ENCODE results near the gene LY6G6D. TPM values are rescaled to one million over a fixed set of nuclear protein-coding genes. Genes with fewer than 3 reads are reported as not detected.
A peak's percentile ranks its signal among the peaks of the same experiment; 100 is the strongest.

The LY6G6D gene
- total RNA-seq, 1 experiment from 2014 or later: not detected

GRCh38 chr6:31707701-31708100 is 7.4 kb upstream of the LY6G6D start:
- peaks cover 1% of the 10 kb centered on the region for H3K23me2 ChIP-seq (ENCODE audit: insufficient read length, low read depth, low read length, poor library complexity, severe bottlenecking)
- no peaks in the 10 kb centered on the region for H3K79me2 ChIP-seq (ENCODE audit: insufficient read depth, low read length)
- no peak overlapping the region for H3K14ac ChIP-seq (ENCODE audit: insufficient read depth, low read length)
- no peaks in the 10 kb centered on the region for H3K9me3 ChIP-seq (ENCODE audit: control insufficient read depth, low read depth, low read length)
- H3T11ph ChIP-seq (ENCODE audit: low read length): no peak overlapping the region
- peaks cover 14 to 19% of the 10 kb centered on the region in 2 experiments for H3K4me1 Mint-ChIP-seq
- H3K79me1 ChIP-seq (ENCODE audit: insufficient read depth, low read depth, low read length, poor library complexity, severe bottlenecking): no peaks in the 10 kb centered on the region
- no peak overlapping the region for H3K4me3 Mint-ChIP-seq
- H3K23ac ChIP-seq (ENCODE audit: insufficient read length, low read depth, low read length): no peak overlapping the region
- WGBS (ENCODE audit: extremely low coverage, insufficient read length, low lambda C conversion rate): no CpG with 5 or more reads among the region's 10 CpGs
- H2BK5ac ChIP-seq (ENCODE audit: insufficient read length, low read length): no peak overlapping the region
- no peak overlapping the region for H3K18ac ChIP-seq (ENCODE audit: insufficient read length, low read depth, low read length)
- H3K56ac ChIP-seq (ENCODE audit: insufficient read length, low read depth, low read length): no peak overlapping the region
- H3K4me1 ChIP-seq (ENCODE audit: insufficient read depth, low read length): no peaks in the 10 kb centered on the region; the same call in 1 of the 2 replicates
- H3K9ac ChIP-seq (ENCODE audit: extremely low read depth, insufficient read length, low read length): no peak overlapping the region
- H2BK20ac ChIP-seq (ENCODE audit: low read depth, low read length, poor library complexity, severe bottlenecking): no peak overlapping the region
- no peaks in the 10 kb centered on the region; a peak in 1 of 5 replicates for H3K9me3 Mint-ChIP-seq
- H2BK12ac ChIP-seq (ENCODE audit: insufficient read length, low read depth, low read length): no peak overlapping the region
- H2AK5ac ChIP-seq (ENCODE audit: insufficient read length, low read length): no peak overlapping the region
- no peak for DNase-seq
- H3K4me2 ChIP-seq (ENCODE audit: insufficient read depth, insufficient read length, low read length): no peak overlapping the region
- no peaks in the 10 kb centered on the region for H3K27me3 ChIP-seq (ENCODE audit: insufficient read depth, low read length)
- H2BK120ac ChIP-seq (ENCODE audit: low read depth, low read length, poor library complexity, severe bottlenecking): no peak overlapping the region
- no peak overlapping the region for H3K4ac ChIP-seq (ENCODE audit: low read depth, low read length)
- TF ChIP-seq CTCF (conservative IDR thresholded peaks at IDR 0.05): no peak
- no peaks in the 10 kb centered on the region for H4K20me1 ChIP-seq (ENCODE audit: control insufficient read depth, insufficient read depth, insufficient read length)
- H4K8ac ChIP-seq (replicated peaks; ENCODE audit: insufficient read length, low read depth, low read length): no peak overlapping the region
- H3K27ac ChIP-seq (ENCODE audit: insufficient read length, low read depth, low read length): no peak overlapping the region
- peak overlapping the region in 1 of 3 experiments; percentile 54; a peak in 1 of 7 replicates for H3K27ac Mint-ChIP-seq
- H4K5ac ChIP-seq (ENCODE audit: insufficient read length, low read depth, low read length): no peak overlapping the region
- H3K36me3 Mint-ChIP-seq (ENCODE audit: insufficient read depth in 1 of 3, low read depth in 3 of 3): no peaks in the 10 kb centered on the region
- no peak overlapping the region for H4K91ac ChIP-seq (ENCODE audit: insufficient read length, low read depth, low read length)
- H3K27me3 Mint-ChIP-seq (ENCODE audit: low read depth): peaks cover 9% of the 10 kb centered on the region
- H2AFZ ChIP-seq (ENCODE audit: low read length): no peak overlapping the region
- H2BK15ac ChIP-seq (ENCODE audit: low read depth, low read length): no peak overlapping the region
